K562 (cell line): ENCODE results near the gene SPHK2. TPM values are rescaled to one million over a fixed set of nuclear protein-coding genes. Genes with fewer than 3 reads are reported as not detected.
A peak's percentile ranks its signal among the peaks of the same experiment; 100 is the strongest.

Experiments
- BHLHE40 ChIP-seq: IDR thresholded peaks from 2 replicates; pipeline ENCODE4 v1.6.1; 2011; ENCODE audit warnings: low read length, improper control_type of control experiment
- BRF1 ChIP-seq: IDR thresholded peaks from 3 replicates; pipeline ENCODE4 v1.6.1; 2011; ENCODE audit warnings: borderline replicate concordance, mild to moderate bottlenecking; ENCODE audit not compliant: insufficient read length; ENCODE audit errors: extremely low read depth
- CHD7 ChIP-seq: fragments of 200-600 bp; sonication (generic); IDR thresholded peaks from one replicate; pipeline ENCODE4 v1.6.1; 2012; ENCODE audit warnings: mild to moderate bottlenecking, low read depth, low read length, inconsistent platforms
- ETS1 ChIP-seq: conservative IDR thresholded peaks from 2 replicates; pipeline ENCODE4 v1.6.1; 2011; ENCODE audit warnings: low read depth, mild to moderate bottlenecking, low read length; ENCODE audit not compliant: control insufficient read depth
- FOXJ2 ChIP-seq: fragments of 200-800 bp; sonication (Bioruptor generic); IDR thresholded peaks from 2 replicates; pipeline ENCODE4 v1.6.1; 2016; ENCODE audit warnings: missing genetic modification characterization, missing compliant biosample characterization
- NFIC ChIP-seq: fragments of 450-650 bp; IDR thresholded peaks from 2 replicates; pipeline ENCODE4 v1.6.1; 2017; ENCODE audit warnings: mild to moderate bottlenecking, inconsistent platforms
- PHB2 ChIP-seq: fragments of 450-650 bp; IDR thresholded peaks from 2 replicates; pipeline ENCODE4 v1.6.1; 2017; ENCODE audit warnings: low read depth
- USF1 ChIP-seq: sonication (generic); formaldehyde crosslinking; IDR thresholded peaks from 2 replicates; pipeline ENCODE4 v1.9.0; 2022; ENCODE audit warnings: mild to moderate bottlenecking, missing genetic modification reagents
- ZFPM2 ChIP-seq: fragments of 250-450 bp; sonication (Bioruptor Pico); IDR thresholded peaks from 2 replicates; pipeline ENCODE4 v1.5.1; 2022; ENCODE audit warnings: mild to moderate bottlenecking
- ZNF140 ChIP-seq: fragments of 250-450 bp; sonication (Bioruptor Pico); IDR thresholded peaks from 2 replicates; pipeline ENCODE4 v1.8.0; 2021; ENCODE audit warnings: moderate library complexity, mild to moderate bottlenecking, inconsistent platforms
- ZNF280A ChIP-seq: fragments of 450-650 bp; IDR thresholded peaks from 2 replicates; pipeline ENCODE4 v1.6.1; 2018; ENCODE audit warnings: mild to moderate bottlenecking, low read depth; ENCODE audit not compliant: partially characterized antibody
- ZZZ3 ChIP-seq: fragments of 450-650 bp; IDR thresholded peaks from 2 replicates; pipeline ENCODE4 v1.6.1; 2016; ENCODE audit warnings: antibody characterized with exemption, mild to moderate bottlenecking, moderate library complexity
- polyA plus RNA-seq, 8 experiments: library from polyadenylated mRNA; depleted of rRNA in 4 of 8; stranded (reverse) in 5 of 8; unstranded in 3 of 8; fragments of >200 nt; fragmentation: Nextera tagmentation in 2 of 8; fragmentation: Illumina TruSeq in 1 of 8; extraction: Ambion mirVana in 2 of 8; extraction: Trizol in 1 of 8; gene quantifications; 2 replicates each; pipeline versions ENCODE4 v1.2.1 to v1.2.3, GENCODE V29; 2011 to 2014; ENCODE audit warnings: inconsistent platforms in 1 of 8, missing spikeins in 1 of 8
- total RNA-seq, 7 experiments: library from RNA; depleted of rRNA in 6 of 7; stranded (reverse); fragments of >200 nt in 6 of 7; fragmentation: Illumina TruSeq in 2 of 7; extraction: Trizol in 2 of 7; gene quantifications; 2 replicates each; pipeline versions ENCODE4 v1.2.1 to v1.2.3, GENCODE V29; 2011 to 2021; ENCODE audit warnings: low replicate concordance in 1 of 7

The SPHK2 gene
- total and polyA plus RNA-seq, 9 of the 15 experiments (the other 6 are each of a cell fraction or from before 2014, with no cell fraction given): 0.10 to 15.2 (median 2.9) TPM

GRCh38 chr19:48644839-48645619, 25.7 kb downstream of the SPHK2 start (continued):
- no peak for TF ChIP-seq ZNF280A
- no peak for TF ChIP-seq FOXJ2 (tag)
- TF ChIP-seq ZNF140 (CRISPR knock-in tag): no peak
- TF ChIP-seq BRF1: no peak
- no peak for TF ChIP-seq CHD7
- TF ChIP-seq ZZZ3: no peak
- peak; percentile 10; the same call in 1 of the 2 replicates for TF ChIP-seq NFIC
- peak; percentile 99 for TF ChIP-seq ETS1
- TF ChIP-seq USF1 (CRISPR knock-in tag): no peak
- TF ChIP-seq PHB2: no peak
- no peak for TF ChIP-seq ZFPM2 (CRISPR knock-in tag)
- TF ChIP-seq BHLHE40: no peak
